Suprapubic skin (tissue), 3 donors: ENCODE data around the gene TCF21.

Experiments used
- CTCF ChIP-seq, 2 donors: fragments of 200-600 bp in 1 of 2; fragments of 450-650 bp in 1 of 2; sonication (generic) in 1 of 2; IDR thresholded peaks; one replicate each; pipeline ENCODE4 v1.5.1; 2016 to 2019; ENCODE audit warnings: antibody characterized with exemption in 2 of 2, mild to moderate bottlenecking in 1 of 2, moderate library complexity in 1 of 2
- POLR2AphosphoS5 ChIP-seq, 3 donors: sonication (generic); formaldehyde crosslinking; IDR thresholded peaks; one replicate each; pipeline ENCODE4 v1.6.1; 2017; ENCODE audit warnings: antibody characterized with exemption in 3 of 3

DNA sequence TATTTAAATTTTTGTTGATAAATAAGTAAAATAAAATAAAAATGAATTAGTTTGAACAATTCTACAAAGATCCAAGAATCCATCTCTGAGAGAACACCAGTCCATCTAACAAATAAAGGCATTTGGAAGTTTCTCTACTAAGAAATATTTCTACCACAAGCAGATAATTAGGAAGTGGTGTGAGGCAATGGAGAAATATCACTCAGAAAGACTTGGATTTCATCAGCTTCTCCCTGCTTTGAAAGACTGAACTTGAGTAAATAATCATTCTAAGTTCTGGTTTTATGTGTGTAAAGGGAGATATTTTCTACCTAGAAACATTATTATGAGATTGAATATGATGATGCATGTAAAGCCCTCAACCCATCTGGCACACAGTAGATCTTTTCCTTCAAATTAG is 17.8 kb upstream of the TCF21 start:
- no peak for TF ChIP-seq CTCF (IDR thresholded peaks at IDR 0.05)
- no peak for TF ChIP-seq POLR2AphosphoS5 (IDR thresholded peaks at IDR 0.05)
